ENCODE measurements around the gene OPCML.

OPCML gene

DNA sequence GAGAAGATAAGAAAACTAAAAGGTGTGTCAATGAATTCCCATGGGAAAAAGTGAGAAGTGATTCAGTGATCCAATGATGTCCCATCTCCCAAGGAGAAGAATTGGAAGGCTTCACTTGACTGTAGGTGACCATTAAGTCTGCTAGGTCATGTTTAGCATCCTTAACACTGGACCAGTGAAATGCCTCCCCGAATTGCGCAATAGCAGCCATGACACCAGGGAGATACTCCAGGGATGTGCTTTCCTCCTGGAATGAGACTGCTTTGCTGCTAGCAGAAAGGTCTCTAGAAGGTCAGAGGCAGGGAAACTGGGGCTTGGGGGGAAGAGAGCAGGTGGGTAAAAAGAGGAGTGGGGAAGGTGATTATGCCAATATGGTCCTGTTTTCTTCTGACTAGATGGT lies 364.3 kb downstream of the OPCML start:
- DNase-seq: no peak

GRCh38 chr11:133166662-133167061 lies 365.6 kb downstream of the OPCML start:
- DNase-seq: no peak

DNA sequence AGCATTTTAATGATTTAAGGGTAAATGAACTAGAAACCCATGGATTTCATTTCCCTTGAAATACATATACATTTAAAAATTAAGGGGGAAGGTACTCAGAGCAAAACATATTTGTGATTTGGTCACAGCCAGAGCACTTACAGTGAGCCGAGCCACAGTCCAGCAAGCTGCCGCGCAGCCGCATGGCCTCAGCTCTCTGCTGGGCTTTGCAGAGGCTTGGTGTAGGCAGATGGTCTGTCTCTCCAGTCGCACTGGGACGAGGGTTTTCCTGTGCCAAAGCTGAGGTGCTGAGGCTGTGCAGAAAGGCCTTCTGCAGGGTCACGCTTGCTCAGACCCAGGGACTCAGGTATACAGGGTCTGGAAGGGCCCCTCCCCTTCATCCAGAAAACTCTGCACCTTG lies 367.3 kb downstream of the OPCML start:
- no peak for DNase-seq

DNA sequence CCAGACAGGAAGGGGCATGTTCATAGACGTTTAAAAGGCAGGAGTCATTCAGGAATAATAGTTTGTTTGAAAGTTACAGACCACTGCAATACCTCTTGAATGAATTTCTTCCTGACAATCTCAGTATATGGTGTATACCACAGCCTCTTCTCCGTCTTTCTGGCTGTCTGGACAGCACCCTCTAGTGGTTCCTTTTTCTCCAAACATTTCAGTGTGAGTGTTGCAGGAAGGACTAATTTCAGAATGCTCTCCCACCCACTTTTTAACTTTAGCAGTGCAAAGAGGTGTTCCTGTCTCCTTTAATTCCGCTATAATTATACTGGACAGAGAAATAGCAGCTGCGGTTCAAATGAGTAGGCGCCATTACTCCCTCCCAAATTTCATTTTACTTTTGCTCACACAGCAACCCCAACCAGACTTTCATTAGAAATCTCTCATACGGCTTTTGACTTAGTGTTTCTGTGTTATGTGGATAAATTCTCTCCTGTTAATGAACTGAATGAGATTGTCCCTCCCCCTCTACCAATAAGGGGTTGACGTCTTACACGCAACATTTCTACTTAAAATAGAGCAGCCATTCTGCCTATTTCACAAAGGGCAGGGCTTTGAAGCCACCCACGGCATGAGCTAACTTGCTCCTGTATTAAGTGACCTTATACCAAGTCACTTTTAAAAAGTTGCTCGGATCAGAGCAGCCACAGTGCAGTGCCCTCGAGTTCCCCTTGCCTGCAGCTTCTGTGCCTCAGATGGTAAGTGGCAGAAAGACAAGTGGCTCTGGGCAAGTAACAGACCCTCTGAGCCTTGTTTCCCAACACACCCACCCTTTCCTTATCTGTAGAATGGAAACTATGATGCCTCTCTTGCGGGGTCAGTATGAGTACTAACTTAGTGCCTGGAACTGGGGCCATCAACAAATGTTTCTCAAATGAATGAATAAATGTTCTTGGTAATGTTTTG lies 368.6 kb downstream of the OPCML start:
- no peak for DNase-seq

- DNase-seq: no peak
Measured at GRCh38 chr11:133162227-133162626, 370.1 kb downstream of the OPCML start.

GRCh38 chr11:133160754-133161153 lies 371.5 kb downstream of the OPCML start:
- DNase-seq: no peak

- DNase-seq: no peak
Measured at GRCh38 chr11:133156986-133157745, 375.1 kb downstream of the OPCML start.

- DNase-seq: no peak
Measured at GRCh38 chr11:133154781-133155180, 377.5 kb downstream of the OPCML start.

DNA sequence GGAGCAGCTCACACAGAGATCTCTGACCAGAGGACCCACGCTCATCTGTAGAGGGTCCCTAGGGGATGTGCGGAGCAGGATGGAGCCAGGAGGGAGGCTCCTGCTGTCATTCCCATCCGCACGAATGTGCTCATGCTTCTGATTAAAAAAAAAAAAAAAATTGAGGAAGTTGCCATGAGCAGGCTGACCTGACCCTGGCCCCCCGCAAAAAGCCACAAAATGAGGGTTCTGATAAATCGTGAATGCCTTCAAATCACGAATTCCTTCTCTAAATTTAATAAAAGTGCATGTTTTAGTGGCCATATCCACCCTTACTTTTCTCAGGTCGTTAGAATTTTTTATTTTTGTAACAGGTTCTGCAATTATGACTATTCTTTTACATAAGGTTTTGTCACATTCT lies 378.2 kb downstream of the OPCML start:
- DNase-seq: no peak

- DNase-seq: no peak
Measured at GRCh38 chr11:133153031-133153430, 379.3 kb downstream of the OPCML start.

GRCh38 chr11:133149698-133150097 lies 382.6 kb downstream of the OPCML start:
- DNase-seq: no peak

GRCh38 chr11:133147625-133148024 lies 384.7 kb downstream of the OPCML start:
- no peak for DNase-seq

DNA sequence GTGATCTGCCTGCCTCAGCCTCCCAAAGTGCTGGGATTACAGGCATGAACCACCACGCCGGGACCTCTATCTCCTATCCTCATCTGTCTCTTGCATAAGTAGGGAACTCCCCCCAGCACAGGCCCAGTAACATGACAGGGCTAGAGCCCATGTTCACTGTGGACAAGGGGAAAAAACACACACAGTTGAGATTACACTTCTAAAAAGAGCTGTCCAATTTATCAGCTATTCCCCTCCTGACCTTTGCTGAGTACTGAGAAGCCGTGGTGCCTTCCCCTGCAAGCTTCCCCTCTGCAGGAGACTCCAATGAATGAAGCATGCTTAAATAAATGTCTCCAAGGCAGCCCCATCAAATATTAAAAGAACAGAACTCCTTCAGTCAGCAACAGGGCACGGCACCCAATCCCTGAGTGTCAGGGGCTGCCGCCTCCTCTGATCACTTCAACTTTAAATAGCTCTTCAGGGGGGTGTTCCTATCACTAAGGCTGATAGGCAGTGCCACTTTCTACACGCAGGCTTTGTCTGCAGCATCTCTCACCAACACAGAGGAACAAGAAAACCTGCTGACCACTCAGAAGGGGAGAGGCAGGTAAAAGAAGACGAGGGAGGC lies 385.5 kb downstream of the OPCML start:
- DNase-seq: no peak

DNA sequence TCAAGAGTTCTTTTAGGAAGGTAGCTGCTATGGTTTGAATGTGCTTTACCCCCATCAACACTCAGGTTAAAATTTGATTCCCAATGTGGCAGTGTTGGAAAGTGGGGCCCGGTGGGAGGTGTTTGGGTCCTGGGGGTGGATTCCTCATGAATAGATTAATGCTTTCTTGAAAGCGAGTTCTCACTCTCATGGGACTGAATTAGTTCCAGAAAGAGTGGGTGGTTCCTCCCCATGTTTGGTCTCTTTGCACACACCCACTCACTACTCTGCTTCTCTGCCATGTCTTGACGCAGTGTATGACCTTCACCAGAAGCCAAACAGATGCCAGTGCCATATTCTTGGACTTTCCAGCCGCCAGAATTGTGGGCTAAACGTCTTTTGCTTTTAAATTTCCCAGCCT lies 394.4 kb downstream of the OPCML start:
- DNase-seq: no peak

DNA sequence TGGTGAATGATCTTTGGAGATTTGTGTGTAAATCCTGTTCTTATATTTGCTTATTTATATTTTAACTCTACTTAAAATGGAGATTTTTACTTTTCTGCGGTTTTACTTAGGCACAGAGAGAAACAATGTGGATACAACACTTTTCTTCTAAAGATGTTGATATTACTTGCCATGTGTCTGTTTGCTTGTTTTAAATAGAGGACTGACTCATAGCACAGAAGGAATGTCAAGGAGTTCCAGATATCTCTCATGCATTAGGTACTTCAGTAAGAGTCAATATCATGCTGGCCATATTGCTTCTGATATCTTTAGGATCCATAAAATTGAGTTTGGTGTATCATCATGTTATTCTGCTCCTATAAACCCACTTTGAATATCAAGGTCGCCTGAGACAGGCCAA lies 395.0 kb downstream of the OPCML start:
- DNase-seq: no peak

DNA sequence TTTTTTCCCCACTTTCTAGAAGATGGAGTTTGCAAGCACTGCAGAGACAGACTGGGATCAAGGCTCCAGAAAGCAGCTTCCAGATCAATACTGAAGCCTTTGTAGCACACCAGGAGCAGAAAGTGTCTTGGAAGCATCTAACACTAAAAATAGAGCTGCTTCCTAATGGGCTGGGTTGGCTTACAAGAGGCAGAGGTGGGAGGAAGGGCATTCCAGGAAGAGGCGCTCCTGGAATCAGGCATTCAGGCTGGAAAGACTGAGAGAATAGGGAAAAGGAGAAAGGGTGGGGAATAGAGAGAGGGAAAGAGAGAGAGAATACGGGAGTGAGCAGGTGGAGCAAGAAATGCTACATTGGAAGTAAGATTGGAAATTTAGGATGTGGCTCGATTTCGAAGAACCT lies 395.9 kb downstream of the OPCML start:
- DNase-seq: no peak

GRCh38 chr11:133134314-133135173 lies 397.8 kb downstream of the OPCML start:
- no peak for DNase-seq

DNA sequence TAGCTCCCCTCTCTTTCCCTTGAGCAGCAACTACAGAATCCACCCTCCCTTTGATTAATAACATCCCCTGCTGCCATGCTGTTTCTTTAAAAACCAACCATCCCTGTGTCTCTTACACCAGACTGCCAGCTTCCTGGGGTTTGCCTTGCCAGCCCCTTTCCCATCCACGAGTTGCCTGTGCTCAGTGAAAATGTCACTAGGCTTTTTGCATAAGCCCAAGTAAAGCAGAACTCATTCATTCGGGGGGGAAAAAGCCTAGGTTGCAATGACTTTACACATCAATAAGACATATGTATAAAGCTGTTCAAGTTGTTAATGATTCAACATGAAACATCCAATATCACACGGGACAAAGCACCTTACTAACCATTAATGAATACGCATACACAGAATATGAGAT lies 398.7 kb downstream of the OPCML start:
- no peak for DNase-seq

GRCh38 chr11:133133050-133133449 lies 399.3 kb downstream of the OPCML start:
- DNase-seq: no peak

DNA sequence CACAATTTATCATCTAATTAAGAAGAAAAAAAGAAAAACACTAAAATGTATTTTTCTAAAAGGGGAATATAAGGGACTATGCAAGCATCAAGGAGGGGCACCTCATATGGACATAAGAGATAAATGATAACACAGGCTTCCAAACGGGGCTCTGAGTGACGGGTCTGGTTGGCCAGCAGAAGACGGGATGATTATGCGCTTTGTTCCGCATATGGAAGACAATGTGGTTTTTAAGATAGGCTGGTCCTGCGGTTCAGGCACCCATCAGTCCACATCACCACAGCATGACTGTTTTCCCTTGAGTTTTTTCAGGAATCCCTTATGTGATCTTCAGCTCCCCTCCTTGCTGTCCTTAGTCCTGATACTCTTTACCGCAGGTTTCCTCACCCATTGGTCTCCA lies 404.6 kb downstream of the OPCML start:
- DNase-seq: no peak

GRCh38 chr11:133123796-133124195 lies 408.5 kb downstream of the OPCML start:
- no peak for DNase-seq

- no peak for DNase-seq
Measured at GRCh38 chr11:133123366-133123765, 408.9 kb downstream of the OPCML start.

GRCh38 chr11:133122256-133122655 lies 410.0 kb downstream of the OPCML start:
- DNase-seq: no peak

All from central memory CD4-positive, alpha-beta T cell (primary cell).